NB4 (cell line): ENCODE data around the gene ESR2.

Source experiments
- CTCF ChIP-seq: IDR thresholded peaks from one replicate; pipeline ENCODE4 v1.5.1; 2012; ENCODE audit warnings: low read depth, low read length
- POLR2A ChIP-seq: IDR thresholded peaks from 2 replicates; pipeline ENCODE4 v1.6.1; 2011; ENCODE audit warnings: mild to moderate bottlenecking; ENCODE audit not compliant: insufficient read length; ENCODE audit errors: extremely low read depth
- TF ChIP-seq, protein P1 (sequence below): IDR thresholded peaks from 2 replicates; pipeline ENCODE4 v1.6.1; 2011; ENCODE audit warnings: low read depth, low read length

DNA sequence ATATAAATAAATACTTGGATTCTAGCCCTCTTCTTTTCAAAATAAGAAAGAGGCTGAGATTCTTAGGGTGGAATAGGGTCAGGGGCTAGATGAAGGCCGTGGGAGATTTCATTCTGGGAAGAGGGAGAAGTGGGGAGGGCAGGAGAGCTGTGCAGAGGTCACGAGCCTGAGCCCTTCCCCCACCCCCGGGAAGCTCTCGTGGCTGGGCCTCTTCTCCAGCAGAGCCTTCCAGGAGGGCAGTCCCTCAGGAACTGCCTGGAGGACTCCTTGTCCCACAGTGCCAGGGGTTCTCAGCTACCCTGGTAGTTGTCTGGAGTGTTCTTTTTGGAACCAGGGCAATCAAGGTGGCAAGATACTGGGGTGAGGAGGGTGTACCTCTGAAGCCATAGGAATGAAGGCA is 94.0 kb downstream of the ESR2 start:
- no peak for TF ChIP-seq POLR2A
- no peak for TF ChIP-seq CTCF
- TF ChIP-seq, protein P1, sequence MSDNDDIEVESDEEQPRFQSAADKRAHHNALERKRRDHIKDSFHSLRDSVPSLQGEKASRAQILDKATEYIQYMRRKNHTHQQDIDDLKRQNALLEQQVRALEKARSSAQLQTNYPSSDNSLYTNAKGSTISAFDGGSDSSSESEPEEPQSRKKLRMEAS, result no peak
